Stomach (tissue), 4 donors: ENCODE measurements around the gene PNMA6E.

Source experiments
- CTCF ChIP-seq, 7 experiments: fragments of 450-650 bp in 4 of 7; fragments of 200-600 bp in 3 of 7; sonication (generic) in 3 of 7; IDR thresholded peaks; one replicate each; pipeline ENCODE4 v1.5.1; 2016 to 2019; ENCODE audit warnings: antibody characterized with exemption in 7 of 7, control low read depth in 2 of 7, mild to moderate bottlenecking in 1 of 7
- POLR2A ChIP-seq, 4 donors: fragments of 450-650 bp; IDR thresholded peaks; one replicate each; pipeline ENCODE4 v1.6.1; 2016; ENCODE audit warnings: antibody characterized with exemption in 4 of 4, control low read depth in 2 of 4, mild to moderate bottlenecking in 1 of 4, moderate library complexity in 1 of 4
- POLR2AphosphoS5 ChIP-seq, 3 donors: sonication (generic); formaldehyde crosslinking; IDR thresholded peaks; one replicate each; pipeline ENCODE4 v1.6.1; 2016; ENCODE audit warnings: antibody characterized with exemption in 3 of 3

GRCh38 chrX:153439977-153440376 is 38.8 kb upstream of the PNMA6E start:
- no peak for TF ChIP-seq POLR2AphosphoS5 (IDR thresholded peaks at IDR 0.05)
- no peak for TF ChIP-seq POLR2A (IDR thresholded peaks at IDR 0.05)
- no peak for TF ChIP-seq CTCF (IDR thresholded peaks at IDR 0.05)
